ENCODE data around the gene NUP98.

DNA sequence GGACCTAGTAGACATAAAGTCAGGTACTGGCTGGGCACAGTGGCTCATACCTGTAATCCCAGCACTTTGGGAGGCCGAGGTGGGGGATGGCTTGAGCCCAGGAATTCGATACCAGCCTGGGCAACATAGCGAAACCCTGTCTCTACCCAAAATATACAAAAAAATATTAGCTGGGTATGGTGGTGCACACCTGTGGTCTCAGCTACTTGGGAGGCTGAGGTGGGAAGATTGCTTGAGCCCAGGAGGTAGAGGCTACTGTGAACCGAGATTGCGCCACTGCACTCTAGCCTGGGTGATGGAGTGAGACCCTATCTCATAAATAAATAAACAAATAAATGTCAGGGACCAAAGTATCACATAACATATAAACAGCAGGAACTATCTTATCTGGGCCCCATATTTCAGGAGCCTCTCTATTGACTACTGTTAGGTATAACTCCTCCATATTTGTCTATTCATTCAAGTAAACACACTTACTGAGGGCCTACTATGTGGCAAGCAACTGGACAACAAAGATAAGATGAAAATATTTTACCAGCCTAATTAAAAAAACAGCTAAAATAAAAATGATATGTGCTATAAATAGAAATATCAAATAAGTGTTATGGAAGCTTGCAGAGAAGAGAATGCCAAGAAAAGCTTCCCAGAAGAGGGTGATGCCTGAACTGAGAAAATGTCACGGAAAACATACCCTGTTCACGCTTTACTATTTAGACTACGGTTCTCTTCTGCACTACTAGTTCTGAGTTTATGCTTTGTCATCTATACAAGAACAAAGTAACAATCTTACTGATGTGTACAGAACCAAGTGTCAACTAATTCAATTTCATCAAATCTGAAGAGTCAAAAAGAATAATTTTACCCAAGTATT lies 2.0 kb downstream of the NUP98 start:
- TF ChIP-seq EZH2 (IDR thresholded peaks at IDR 0.05; ENCODE audit: borderline replicate concordance, low read depth, low read length, poor library complexity, severe bottlenecking): no peak
- TF ChIP-seq, protein P1, sequence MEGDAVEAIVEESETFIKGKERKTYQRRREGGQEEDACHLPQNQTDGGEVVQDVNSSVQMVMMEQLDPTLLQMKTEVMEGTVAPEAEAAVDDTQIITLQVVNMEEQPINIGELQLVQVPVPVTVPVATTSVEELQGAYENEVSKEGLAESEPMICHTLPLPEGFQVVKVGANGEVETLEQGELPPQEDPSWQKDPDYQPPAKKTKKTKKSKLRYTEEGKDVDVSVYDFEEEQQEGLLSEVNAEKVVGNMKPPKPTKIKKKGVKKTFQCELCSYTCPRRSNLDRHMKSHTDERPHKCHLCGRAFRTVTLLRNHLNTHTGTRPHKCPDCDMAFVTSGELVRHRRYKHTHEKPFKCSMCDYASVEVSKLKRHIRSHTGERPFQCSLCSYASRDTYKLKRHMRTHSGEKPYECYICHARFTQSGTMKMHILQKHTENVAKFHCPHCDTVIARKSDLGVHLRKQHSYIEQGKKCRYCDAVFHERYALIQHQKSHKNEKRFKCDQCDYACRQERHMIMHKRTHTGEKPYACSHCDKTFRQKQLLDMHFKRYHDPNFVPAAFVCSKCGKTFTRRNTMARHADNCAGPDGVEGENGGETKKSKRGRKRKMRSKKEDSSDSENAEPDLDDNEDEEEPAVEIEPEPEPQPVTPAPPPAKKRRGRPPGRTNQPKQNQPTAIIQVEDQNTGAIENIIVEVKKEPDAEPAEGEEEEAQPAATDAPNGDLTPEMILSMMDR (conservative IDR thresholded peaks at IDR 0.05; ENCODE audit: low read depth, low read length): no peak

Data from A673 (cell line).